Renal pelvis (tissue), 4 donors: ENCODE measurements around the gene CREB5. TPM values are rescaled to one million over a fixed set of nuclear protein-coding genes. Genes with fewer than 3 reads are reported as not detected.

ENCODE experiments used
- DNase-seq: peaks from one replicate; pipeline ENCODE4 v3.0.0-alpha.2; 2013
- polyA plus RNA-seq, 3 donors: library from polyadenylated mRNA; unstranded; fragments of 120-200 nt; gene quantifications; one replicate each; pipeline ENCODE4 v1.2.1, GENCODE V29; 2013; ENCODE audit not compliant: insufficient read length in 3 of 3

CREB5 gene
- polyA plus RNA-seq, 3 donors, result 11.0 to 11.9 (median 11.6) TPM

GRCh38 chr7:28738412-28738811 is 326.1 kb downstream of the CREB5 start:
- no peak for DNase-seq

GRCh38 chr7:28739128-28739527 is 326.8 kb downstream of the CREB5 start:
- DNase-seq, result no peak

DNA sequence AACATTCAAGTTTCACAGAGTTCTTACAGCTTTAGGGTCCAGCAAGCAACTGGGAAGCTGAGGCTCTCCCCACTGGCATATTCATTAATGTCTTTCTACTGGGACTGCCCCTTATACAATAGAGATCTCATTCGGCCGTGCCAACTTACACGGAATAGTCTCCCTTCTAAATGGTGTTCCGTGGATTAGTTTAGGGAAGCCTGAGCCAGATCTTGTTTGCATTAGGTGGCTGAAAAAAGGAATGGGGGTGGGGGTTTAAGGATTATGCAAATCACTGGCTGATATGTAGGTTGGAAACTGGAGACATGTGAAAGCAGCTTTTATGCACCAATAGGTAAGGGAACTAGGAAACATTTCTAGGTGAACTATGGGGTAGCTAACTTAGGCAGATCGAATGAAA is 327.5 kb downstream of the CREB5 start:
- DNase-seq, result no peak

GRCh38 chr7:28744951-28745350 is 332.6 kb downstream of the CREB5 start:
- no peak for DNase-seq

DNA sequence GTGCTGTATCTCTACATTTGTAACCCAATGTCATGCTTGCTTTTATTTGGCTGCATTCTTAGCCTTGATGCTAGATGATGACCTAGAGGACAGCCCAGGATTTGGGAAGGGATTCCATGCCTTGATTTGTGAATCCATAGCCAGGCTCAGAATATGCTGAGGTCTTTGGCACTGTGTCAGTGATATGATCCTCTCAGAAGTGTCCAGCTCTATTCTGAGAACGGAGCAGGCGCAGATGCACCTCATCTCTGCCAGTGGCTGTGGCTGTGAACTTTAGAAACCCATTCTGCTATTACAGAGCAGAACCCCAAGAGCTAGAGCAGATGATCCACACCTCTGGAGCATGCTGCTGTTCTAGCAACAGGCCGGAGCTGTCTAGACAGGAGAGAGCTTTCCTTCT is 333.0 kb downstream of the CREB5 start:
- no peak for DNase-seq

- no peak for DNase-seq
Measured at GRCh38 chr7:28747404-28747803, 335.1 kb downstream of the CREB5 start.

- DNase-seq, result no peak
Measured at GRCh38 chr7:28747854-28748253, 335.5 kb downstream of the CREB5 start.

GRCh38 chr7:28748346-28748745 is 336.0 kb downstream of the CREB5 start:
- no peak for DNase-seq

DNA sequence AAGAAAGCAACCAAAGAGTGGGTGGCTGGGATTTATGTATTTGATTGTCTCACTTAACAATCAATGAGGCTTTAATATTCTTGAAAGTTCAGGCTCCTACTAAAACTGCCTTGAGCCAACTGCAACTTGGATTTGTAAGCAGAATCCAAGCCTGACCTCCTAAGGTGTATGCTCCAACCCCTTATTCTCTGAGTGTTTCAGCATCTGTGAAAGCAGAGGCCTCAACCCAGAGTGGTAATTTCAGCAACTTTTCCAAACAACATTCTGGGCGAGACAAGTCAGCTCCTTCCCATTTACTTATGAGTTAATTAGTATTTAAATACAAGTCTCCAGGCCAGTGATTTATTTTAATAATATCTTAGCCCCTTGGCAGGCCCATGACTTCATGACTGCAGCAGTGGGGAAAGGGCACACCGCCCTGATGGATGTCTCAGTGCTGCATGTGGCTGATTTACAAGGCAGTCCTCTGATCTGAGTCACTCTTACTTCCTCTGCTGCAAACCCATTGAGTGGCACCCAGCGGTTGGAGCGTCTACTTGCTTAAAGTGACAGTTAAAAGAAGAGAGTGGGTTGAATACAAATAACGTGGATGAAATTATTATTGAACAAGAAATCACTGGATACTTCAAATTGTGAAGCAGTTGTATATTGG is 336.7 kb downstream of the CREB5 start:
- no peak for DNase-seq

DNA sequence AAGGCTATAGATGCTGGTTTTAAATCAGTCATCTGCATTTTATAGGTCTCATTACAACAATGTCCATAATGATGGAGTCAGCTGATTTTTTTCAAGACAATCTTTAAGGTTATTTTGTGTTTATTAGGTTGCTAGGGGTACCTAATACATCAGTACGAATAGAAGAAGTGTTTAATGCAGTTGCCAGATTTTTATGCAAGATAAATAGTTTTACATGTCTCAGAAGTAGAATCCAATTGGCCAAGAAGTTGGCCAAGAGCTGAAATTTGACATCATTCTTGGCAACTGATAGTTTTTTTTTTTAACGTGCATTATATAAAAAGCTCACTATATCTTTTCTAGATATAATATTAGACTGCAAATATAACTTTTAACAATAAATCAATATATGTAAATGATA is 337.3 kb downstream of the CREB5 start:
- DNase-seq, result no peak

GRCh38 chr7:28750981-28751380 is 338.7 kb downstream of the CREB5 start:
- DNase-seq, result no peak

DNA sequence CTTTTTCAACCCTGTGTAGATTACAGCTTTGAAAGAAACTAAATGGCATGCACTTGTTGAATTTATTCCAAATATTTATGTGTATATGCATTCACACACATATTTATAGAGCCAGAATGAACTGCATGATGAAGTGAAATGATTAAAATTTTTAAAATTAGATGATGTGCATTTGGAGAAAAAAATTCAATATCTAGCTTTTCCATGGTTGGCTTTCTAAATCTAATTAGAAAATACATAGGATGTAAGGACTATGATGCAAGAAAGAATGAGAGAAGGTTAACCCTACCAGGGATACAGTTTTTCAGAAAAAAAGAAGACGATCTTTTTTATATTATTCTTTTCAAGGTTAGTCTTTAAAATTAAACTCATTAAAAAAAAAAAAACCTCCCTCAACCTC is 341.3 kb downstream of the CREB5 start:
- no peak for DNase-seq

- no peak for DNase-seq
Measured at GRCh38 chr7:28754027-28754426, 341.7 kb downstream of the CREB5 start.

DNA sequence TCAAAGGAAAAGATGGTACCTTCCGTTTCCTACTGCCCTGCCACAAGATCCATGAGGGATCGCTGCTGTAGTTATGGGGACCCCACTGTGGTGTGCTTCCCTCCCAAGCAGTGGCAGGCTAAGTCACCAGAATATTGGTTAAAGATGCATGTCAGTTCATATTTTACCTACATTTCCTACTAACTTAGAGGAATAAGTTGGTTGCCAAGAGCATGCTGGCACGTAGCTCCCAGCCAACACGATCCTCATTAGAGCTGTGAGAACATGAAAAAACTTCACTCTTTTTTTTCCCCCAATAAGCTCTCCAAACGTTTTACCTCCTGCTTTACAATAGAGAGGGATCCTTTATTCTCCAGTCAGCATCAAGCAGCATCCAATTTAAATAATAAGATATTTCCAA is 342.1 kb downstream of the CREB5 start:
- DNase-seq, result no peak

DNA sequence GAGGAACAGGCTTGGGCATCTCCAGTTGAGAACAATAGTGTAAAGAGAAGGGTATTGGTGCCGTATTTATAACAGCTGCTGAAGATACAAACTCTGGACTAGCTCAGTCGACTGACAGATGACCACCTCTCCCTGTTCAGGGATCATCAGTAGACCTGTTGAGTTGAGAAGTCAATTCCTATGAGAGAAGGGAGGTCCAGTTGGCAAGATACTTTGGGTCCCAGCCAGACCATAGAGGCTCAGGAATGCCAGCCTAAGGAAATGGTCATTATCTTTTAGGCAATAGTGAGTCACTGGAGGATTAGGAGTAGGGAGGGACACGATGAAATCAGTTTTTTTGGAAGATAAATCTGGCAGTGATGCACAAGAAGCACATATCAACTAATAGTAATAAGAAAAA is 342.9 kb downstream of the CREB5 start:
- no peak for DNase-seq

- DNase-seq, result no peak
Measured at GRCh38 chr7:28758186-28758585, 345.9 kb downstream of the CREB5 start.

DNA sequence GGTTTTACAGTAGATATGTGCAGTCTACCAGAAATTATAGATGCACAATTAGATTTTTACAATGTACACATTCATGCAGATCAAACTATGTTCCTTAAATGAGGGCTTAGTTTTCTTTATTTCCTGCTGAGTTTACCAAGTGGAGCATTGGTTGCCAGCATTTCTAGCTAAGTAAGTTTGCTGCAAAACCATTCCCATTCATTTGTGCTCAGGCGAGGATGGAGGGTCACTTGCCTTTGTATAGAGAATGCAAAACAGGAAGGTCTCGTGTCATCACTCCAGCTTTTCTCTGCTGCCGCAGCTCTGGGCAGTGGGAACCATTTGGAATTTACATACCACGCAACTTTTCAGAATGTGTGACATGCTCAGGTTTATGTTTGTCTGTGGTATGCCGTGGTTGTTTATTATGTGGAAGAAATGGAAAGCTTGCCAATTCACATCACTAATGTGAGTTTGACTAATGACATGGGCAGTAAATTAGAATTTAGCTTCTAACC is 347.2 kb downstream of the CREB5 start:
- DNase-seq, result no peak

DNA sequence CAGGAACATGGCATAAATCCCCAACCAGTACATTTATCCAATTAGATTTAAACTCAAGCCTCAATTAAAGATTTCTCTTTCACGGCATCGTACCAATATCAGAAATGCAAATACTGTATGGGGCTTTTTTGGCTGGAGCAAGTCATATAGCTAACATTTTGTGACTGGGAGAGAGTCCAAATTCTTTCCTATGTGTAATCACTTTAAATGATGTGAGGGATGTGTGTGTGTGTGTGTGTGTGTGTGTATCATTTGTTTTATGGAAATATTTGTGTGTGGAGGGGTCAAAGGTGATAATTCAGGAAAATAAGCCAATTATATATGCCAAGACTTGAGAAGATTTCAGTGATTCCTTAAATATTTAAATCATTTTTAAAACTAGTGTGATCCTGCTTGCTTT is 349.2 kb downstream of the CREB5 start:
- DNase-seq, result no peak

DNA sequence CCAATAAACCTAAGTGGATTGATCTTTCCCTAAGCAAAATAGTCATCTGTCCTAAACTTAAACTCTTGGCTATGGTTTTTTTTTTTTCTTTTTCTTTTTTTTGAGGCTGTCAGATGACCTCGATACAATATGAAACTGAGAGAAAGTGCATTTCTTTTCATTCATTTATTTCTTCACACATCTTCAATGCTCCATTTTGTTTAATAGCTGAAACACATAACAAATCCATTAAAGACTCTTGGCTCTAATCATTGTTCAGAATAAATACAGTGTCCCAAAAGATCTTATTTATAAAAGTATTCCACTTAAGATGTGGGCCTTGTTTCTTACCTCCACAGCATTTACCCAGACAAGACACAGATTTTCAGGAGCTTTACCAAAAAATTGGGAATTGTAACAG is 350.3 kb downstream of the CREB5 start:
- no peak for DNase-seq

DNA sequence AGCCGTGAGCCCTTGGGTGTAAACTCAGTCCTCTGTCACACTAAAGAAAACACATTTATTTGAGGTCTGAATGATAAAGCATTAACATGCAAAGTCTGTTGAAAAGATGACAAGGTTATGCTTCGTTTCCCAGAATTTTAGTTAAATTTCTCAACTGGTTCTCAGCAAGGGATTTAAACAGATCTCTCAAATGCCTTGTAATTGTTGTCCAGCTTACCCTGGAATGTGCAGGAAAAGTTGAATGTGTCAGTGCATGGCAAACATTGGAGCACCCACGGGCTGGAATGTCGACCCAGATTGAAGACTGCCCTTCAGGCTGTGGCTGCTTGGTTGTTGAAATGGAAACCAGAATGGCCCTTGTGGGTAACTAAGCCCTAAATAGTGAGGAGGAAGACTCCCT is 354.0 kb downstream of the CREB5 start:
- DNase-seq, result no peak

DNA sequence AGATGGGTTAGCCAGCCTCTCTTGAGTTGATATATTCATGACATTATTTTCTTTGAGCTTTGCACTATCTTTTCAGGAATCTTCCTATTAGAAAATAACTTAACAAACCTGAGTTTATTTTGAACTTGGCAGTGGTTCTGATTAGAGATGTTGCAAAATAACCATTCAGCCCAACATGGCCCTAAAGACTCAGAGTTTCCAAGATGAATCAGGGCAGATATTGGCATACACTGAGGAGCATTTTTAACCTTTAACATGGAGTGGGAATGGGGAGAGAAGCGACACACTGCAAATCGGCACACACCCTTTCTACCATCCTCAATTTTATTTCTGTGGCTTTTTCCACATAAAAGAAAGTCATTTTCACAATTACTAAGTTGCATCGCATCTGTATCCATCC is 355.0 kb downstream of the CREB5 start:
- no peak for DNase-seq

DNA sequence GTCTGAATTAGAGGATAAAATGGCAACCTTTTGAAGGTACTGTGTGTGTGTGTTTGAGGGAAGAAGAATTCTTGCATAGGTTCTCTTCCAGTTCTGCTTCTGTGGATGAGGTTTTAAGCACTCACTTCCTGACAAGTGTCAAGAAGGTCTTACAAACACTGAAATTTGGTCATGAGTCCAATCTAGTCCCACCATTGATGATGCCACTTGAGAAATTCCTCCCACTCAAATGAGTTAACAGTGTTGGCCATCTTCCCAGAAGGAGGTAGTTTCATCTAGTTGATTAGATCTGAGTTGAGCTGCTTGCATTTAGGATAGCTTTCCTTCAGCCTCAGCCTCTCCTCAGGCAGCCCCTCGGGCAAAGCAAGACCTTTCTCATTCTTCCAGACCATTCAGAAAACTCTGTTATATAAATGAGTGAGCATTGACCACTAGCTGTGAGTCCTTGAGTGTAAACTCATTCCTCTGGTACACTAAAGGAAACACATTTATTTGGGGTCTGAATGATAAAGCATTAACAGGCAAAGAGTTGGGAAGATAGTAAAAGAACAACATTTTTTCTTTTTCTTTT is 356.3 kb downstream of the CREB5 start:
- DNase-seq, result no peak

- DNase-seq, result no peak
Measured at GRCh38 chr7:28771906-28772622, 359.7 kb downstream of the CREB5 start.
